HG03045 (cell line): ENCODE data around the gene DDI2.
"Not testable (repeated sequence)": the region's sequence is repeated elsewhere in the genome, so short reads cannot be mapped to it uniquely, and the experiment has no call there.

Experiments
- ATAC-seq: cut with Tn5 transposase; IDR thresholded peaks from one replicate; pipeline ENCODE4 v1.9.1; 2021; ENCODE audit warnings: mild to moderate bottlenecking, moderate library complexity; ENCODE audit not compliant: unreplicated experiment

Gene DDI2

GRCh38 chr1:15633756-15634420 lies 16.6 kb downstream of the DDI2 start:
- no peak for ATAC-seq

- no peak for ATAC-seq
Observed at GRCh38 chr1:15636436-15636835, 19.2 kb downstream of the DDI2 start.

GRCh38 chr1:15637826-15638225 lies 20.6 kb downstream of the DDI2 start:
- no peak for ATAC-seq

GRCh38 chr1:15639262-15639661 lies 22.0 kb downstream of the DDI2 start:
- no peak for ATAC-seq

- no peak for ATAC-seq
Observed at GRCh38 chr1:15639931-15640330, 22.7 kb downstream of the DDI2 start.

- ATAC-seq: no peak
Observed at GRCh38 chr1:15640667-15641066, 23.4 kb downstream of the DDI2 start.

- no peak for ATAC-seq
Observed at GRCh38 chr1:15649937-15650336, 32.7 kb downstream of the DDI2 start.

- ATAC-seq: no peak
Observed at GRCh38 chr1:15650433-15650832, 33.2 kb downstream of the DDI2 start.

GRCh38 chr1:15652130-15652529 lies 34.9 kb downstream of the DDI2 start:
- ATAC-seq: not testable (repeated sequence)

GRCh38 chr1:15654091-15654690 lies 36.9 kb downstream of the DDI2 start:
- ATAC-seq: no peak

- ATAC-seq: no peak
Observed at GRCh38 chr1:15656464-15656863, 39.2 kb downstream of the DDI2 start.

GRCh38 chr1:15657021-15657420 lies 39.8 kb downstream of the DDI2 start:
- no peak for ATAC-seq

GRCh38 chr1:15660151-15660550 lies 42.9 kb downstream of the DDI2 start:
- ATAC-seq: no peak

- ATAC-seq: no peak
Observed at GRCh38 chr1:15662477-15662876, 45.2 kb downstream of the DDI2 start.

- no peak for ATAC-seq
Observed at GRCh38 chr1:15663925-15664324, 46.7 kb downstream of the DDI2 start.

GRCh38 chr1:15667362-15667761 lies 50.1 kb downstream of the DDI2 start:
- no peak for ATAC-seq

GRCh38 chr1:15668089-15668754 lies 51.0 kb downstream of the DDI2 start:
- ATAC-seq: no peak

- ATAC-seq: no peak
Observed at GRCh38 chr1:15669074-15669473, 51.8 kb downstream of the DDI2 start.

- ATAC-seq: no peak
Observed at GRCh38 chr1:15669864-15670263, 52.6 kb downstream of the DDI2 start.

GRCh38 chr1:15671430-15671829 lies 54.2 kb downstream of the DDI2 start:
- no peak for ATAC-seq

GRCh38 chr1:15674386-15675159 lies 57.3 kb downstream of the DDI2 start:
- no peak for ATAC-seq

- no peak for ATAC-seq
Observed at GRCh38 chr1:15676010-15676409, 58.8 kb downstream of the DDI2 start.
